Stimulated activated effector memory CD8-positive, alpha-beta T cell treated with anti-CD3 and anti-CD28 coated beads, Interleukin-12 subunit alpha, Interleukin-12 subunit beta, amount 100 ng/mL, for 72 hours (primary cell): Measurements from ENCODE around the gene KAT8.
A peak's percentile ranks its signal among the peaks of the same experiment; 100 is the strongest.
"Not testable (repeated sequence)": the region's sequence is repeated elsewhere in the genome, so short reads cannot be mapped to it uniquely, and the experiment has no call there.

Experiments
- ATAC-seq: fragments of 150-1000 bp; cut with Tn5 transposase; 2 replicates; pipeline ENCODE4 v1.10.0; 2021
- DNase-seq, 2 donors: peaks; one replicate each; pipeline ENCODE4 v3.0.0; 2021 to 2022; ENCODE audit warnings: low spot score in 2 of 2
- H3K27ac Mint-ChIP-seq: one replicate; pipeline ENCODE4 v1.8.0; 2022; ENCODE audit warnings: mild to moderate bottlenecking, mixed read lengths
- H3K36me3 Mint-ChIP-seq: one replicate; pipeline ENCODE4 v1.8.0; 2022; ENCODE audit warnings: mild to moderate bottlenecking, mixed read lengths
- H3K4me1 Mint-ChIP-seq: one replicate; pipeline ENCODE4 v1.8.0; 2022; ENCODE audit warnings: mixed read lengths
- H3K4me3 Mint-ChIP-seq: one replicate; pipeline ENCODE4 v1.8.0; 2022; ENCODE audit warnings: mild to moderate bottlenecking, mixed read lengths
- H3K9me3 Mint-ChIP-seq: one replicate; pipeline ENCODE4 v1.8.0; 2022; ENCODE audit warnings: mixed read lengths

The KAT8 gene

GRCh38 chr16:31143011-31143693 lies 25.7 kb downstream of the KAT8 start:
- DNase-seq (no peak), ATAC-seq (no peak)
- no peaks in the 10 kb centered on the region for H3K9me3 Mint-ChIP-seq
- peaks cover 13% of the 10 kb centered on the region for H3K4me1 Mint-ChIP-seq
- H3K4me3 Mint-ChIP-seq: peak overlapping the region; percentile 58
- H3K36me3 Mint-ChIP-seq: no peaks in the 10 kb centered on the region
- H3K27ac Mint-ChIP-seq: no peak overlapping the region

GRCh38 chr16:31143694-31144148 lies 26.3 kb downstream of the KAT8 start:
- Mint-ChIP-seq H3K4me1 (peaks cover 13% of the 10 kb centered on the region), H3K36me3 (no peaks in the 10 kb centered on the region), H3K27ac (peak overlapping the region; percentile 43), H3K9me3 (no peaks in the 10 kb centered on the region), H3K4me3 (peak overlapping the region; percentile 58)
- DNase-seq: no peak
- ATAC-seq: no peak

- H3K36me3 Mint-ChIP-seq, DNase-seq, H3K9me3 Mint-ChIP-seq, ATAC-seq: not testable (repeated sequence)
- peak overlapping the region; percentile 43 for H3K27ac Mint-ChIP-seq
- H3K4me1 Mint-ChIP-seq: peaks cover 13% of the 10 kb centered on the region
- peak overlapping the region; percentile 58 for H3K4me3 Mint-ChIP-seq
Observed at GRCh38 chr16:31144418-31144817, 27.0 kb downstream of the KAT8 start.

GRCh38 chr16:31145398-31145990 lies 28.0 kb downstream of the KAT8 start:
- no peaks in the 10 kb centered on the region for H3K36me3 Mint-ChIP-seq
- H3K9me3 Mint-ChIP-seq: no peaks in the 10 kb centered on the region
- no peak overlapping the region for H3K4me3 Mint-ChIP-seq
- H3K27ac Mint-ChIP-seq: no peak overlapping the region
- no peak for ATAC-seq
- peaks cover 13% of the 10 kb centered on the region for H3K4me1 Mint-ChIP-seq
- no peak for DNase-seq

- Mint-ChIP-seq H3K9me3 (no peaks in the 10 kb centered on the region), H3K27ac (no peak overlapping the region), H3K36me3 (no peaks in the 10 kb centered on the region), H3K4me1 (peaks cover 8% of the 10 kb centered on the region), H3K4me3 (no peak overlapping the region)
- no peak for ATAC-seq
- no peak for DNase-seq
Observed at GRCh38 chr16:31147574-31147973, 30.1 kb downstream of the KAT8 start.

GRCh38 chr16:31148281-31148728 lies 30.8 kb downstream of the KAT8 start:
- H3K36me3 Mint-ChIP-seq: no peaks in the 10 kb centered on the region
- H3K9me3 Mint-ChIP-seq: no peaks in the 10 kb centered on the region
- H3K4me1 Mint-ChIP-seq: peaks cover 8% of the 10 kb centered on the region
- H3K27ac Mint-ChIP-seq: no peak overlapping the region
- no peak for DNase-seq
- H3K4me3 Mint-ChIP-seq: no peak overlapping the region
- no peak for ATAC-seq

- no peak overlapping the region for H3K27ac Mint-ChIP-seq
- no peak for ATAC-seq
Observed at GRCh38 chr16:31148896-31149295, 31.4 kb downstream of the KAT8 start.

GRCh38 chr16:31149332-31149731 lies 31.9 kb downstream of the KAT8 start:
- Mint-ChIP-seq H3K27ac (no peak overlapping the region), H3K36me3 (no peaks in the 10 kb centered on the region), H3K4me3 (no peak overlapping the region), H3K9me3 (no peaks in the 10 kb centered on the region), H3K4me1 (no peaks in the 10 kb centered on the region)
- ATAC-seq (no peak), DNase-seq (no peak)

More at GRCh38 chr16:31148896-31149295, 31.4 kb downstream of the KAT8 start:
- no peak for DNase-seq
- Mint-ChIP-seq H3K4me1 (peaks cover 2% of the 10 kb centered on the region), H3K9me3 (no peaks in the 10 kb centered on the region), H3K36me3 (no peaks in the 10 kb centered on the region), H3K4me3 (no peak overlapping the region)

GRCh38 chr16:31149894-31150890 lies 32.7 kb downstream of the KAT8 start, which contains the start of gene PRSS36:
TSS of gene PRSS36 (minus strand) at chr16:31150066. CDS start at chr16:31150035, 31 bp downstream.
- Mint-ChIP-seq H3K36me3 (no peaks in the 10 kb centered on the region), H3K27ac (no peak within 1 kb of the TSS), H3K9me3 (no peaks in the 10 kb centered on the region), H3K4me3 (no peak within 1 kb of the TSS), H3K4me1 (no peaks in the 10 kb centered on the region)
- no peak for DNase-seq
- ATAC-seq: no peak

- not testable (repeated sequence) for H3K27ac Mint-ChIP-seq, ATAC-seq, H3K4me3 Mint-ChIP-seq, DNase-seq, H3K36me3 Mint-ChIP-seq, H3K9me3 Mint-ChIP-seq, H3K4me1 Mint-ChIP-seq
Observed at GRCh38 chr16:31150976-31151375, 33.5 kb downstream of the KAT8 start.

GRCh38 chr16:31157136-31157535 lies 39.7 kb downstream of the KAT8 start:
- no peak overlapping the region for H3K27ac Mint-ChIP-seq
- no peak overlapping the region for H3K4me3 Mint-ChIP-seq
- no peaks in the 10 kb centered on the region for H3K4me1 Mint-ChIP-seq
- H3K9me3 Mint-ChIP-seq: no peaks in the 10 kb centered on the region
- DNase-seq (no peak), ATAC-seq (no peak)
- H3K36me3 Mint-ChIP-seq: no peaks in the 10 kb centered on the region

GRCh38 chr16:31167315-31167714 lies 49.9 kb downstream of the KAT8 start:
- Mint-ChIP-seq H3K4me1 (no peaks in the 10 kb centered on the region), H3K9me3 (no peaks in the 10 kb centered on the region), H3K4me3 (no peak overlapping the region), H3K36me3 (no peaks in the 10 kb centered on the region), H3K27ac (no peak overlapping the region)
- no peak for ATAC-seq
- DNase-seq: no peak

GRCh38 chr16:31168848-31169247 lies 51.4 kb downstream of the KAT8 start:
- H3K36me3 Mint-ChIP-seq: no peaks in the 10 kb centered on the region
- no peaks in the 10 kb centered on the region for H3K9me3 Mint-ChIP-seq
- no peak overlapping the region for H3K4me3 Mint-ChIP-seq
- no peaks in the 10 kb centered on the region for H3K4me1 Mint-ChIP-seq
- DNase-seq (no peak), ATAC-seq (no peak)
- no peak overlapping the region for H3K27ac Mint-ChIP-seq

- not testable (repeated sequence) for DNase-seq, H3K9me3 Mint-ChIP-seq, H3K36me3 Mint-ChIP-seq, H3K4me3 Mint-ChIP-seq, ATAC-seq, H3K27ac Mint-ChIP-seq, H3K4me1 Mint-ChIP-seq
Observed at GRCh38 chr16:31170048-31170447, 52.6 kb downstream of the KAT8 start.

- H3K4me3 Mint-ChIP-seq: peak overlapping the region; percentile 20
- peak overlapping the region; percentile 16 for H3K27ac Mint-ChIP-seq
- peak in 1 of 2 donors; percentile 29 for DNase-seq
- peaks cover 50% of the 10 kb centered on the region for H3K4me1 Mint-ChIP-seq
- peak; percentile 2 for ATAC-seq
- peaks cover 38% of the 10 kb centered on the region for H3K36me3 Mint-ChIP-seq
- no peaks in the 10 kb centered on the region for H3K9me3 Mint-ChIP-seq
Observed at GRCh38 chr16:31177136-31177535, 59.7 kb downstream of the KAT8 start.
